B cell (primary cell): Measurements from ENCODE around the gene VIP. TPM values are rescaled to one million over a fixed set of nuclear protein-coding genes. Genes with fewer than 3 reads are reported as not detected.

Experiments used
- ATAC-seq: fragments of 200-7000 bp; cut with Tn5 transposase; one replicate; pipeline ENCODE4 v1.10.0; 2021; ENCODE audit warnings: low read depth, mild to moderate bottlenecking, moderate number of reproducible peaks, moderate library complexity
- CTCF ChIA-PET: fragments of 350-600 bp; sonication (Branson Sonifier 250); formaldehyde crosslinking; loops from one replicate; lab custom pipeline; 2021; ENCODE audit warnings: antibody characterized with exemption, inconsistent platforms; lab: Charles Lee
- POLR2A ChIA-PET: fragments of 350-600 bp; sonication (Branson Sonifier 250); formaldehyde crosslinking; loops from one replicate; lab custom pipeline; 2021; ENCODE audit warnings: antibody characterized with exemption; lab: Charles Lee
- DNase-seq: peaks from one replicate; pipeline ENCODE4 v3.0.0; 2013
- H2AFZ ChIP-seq: 2 replicates; pipeline ENCODE4 v1.6.1; 2012; ENCODE audit warnings: mild to moderate bottlenecking, low read depth, low read length; ENCODE audit not compliant: insufficient read depth, poor library complexity, severe bottlenecking
- H3K27ac ChIP-seq, 2 donors: 1 replicate in 1 of 2; 2 replicates in 1 of 2; pipeline ENCODE4 v1.5.1; 2012 to 2013; ENCODE audit warnings: low read length in 2 of 2, mild to moderate bottlenecking in 2 of 2, moderate library complexity in 1 of 2
- H3K27me3 ChIP-seq, 4 experiments: fragments of 200-600 bp in 1 of 4; sonication (generic) in 1 of 4; replicated peaks in 1 of 4; 1 replicate in 2 of 4; 2 replicates in 2 of 4; pipeline versions ENCODE4 v1.6.1 to v1.7.0; 2013 to 2016; ENCODE audit warnings: low read length in 3 of 4, mild to moderate bottlenecking in 2 of 4, mixed read lengths in 1 of 4, moderate library complexity in 1 of 4; ENCODE audit not compliant: insufficient read depth in 4 of 4, control insufficient read depth in 3 of 4; ENCODE audit errors: control extremely low read depth in 1 of 4
- H3K36me3 ChIP-seq, 2 experiments: replicated peaks in 1 of 2; 1 replicate in 1 of 2; 2 replicates in 1 of 2; pipeline versions ENCODE4 v1.6.1 to v1.7.1; 2013; ENCODE audit warnings: low read length in 1 of 2; ENCODE audit not compliant: insufficient read depth in 2 of 2, control insufficient read depth in 1 of 2; ENCODE audit errors: control extremely low read depth in 1 of 2, extremely low read depth in 1 of 2
- H3K4me1 ChIP-seq, 2 donors: fragments of 200-600 bp in 1 of 2; sonication (generic) in 1 of 2; 1 replicate in 1 of 2; 2 replicates in 1 of 2; pipeline versions ENCODE4 v1.5.1 to v1.6.1; 2013 to 2017; ENCODE audit warnings: low read length in 2 of 2; ENCODE audit not compliant: control insufficient read depth in 2 of 2, insufficient read depth in 2 of 2
- H3K4me2 ChIP-seq: replicated peaks from 2 replicates; pipeline ENCODE3; 2012; ENCODE audit warnings: mild to moderate bottlenecking, low read depth, low read length; ENCODE audit not compliant: poor library complexity, severe bottlenecking
- H3K4me3 ChIP-seq, 5 experiments: fragments of 200-600 bp in 1 of 5; sonication (generic) in 1 of 5; 1 replicate in 3 of 5; 2 replicates in 2 of 5; pipeline versions ENCODE4 v1.5.1 to v1.7.0; 2011 to 2016; ENCODE audit warnings: low read length in 4 of 5, mild to moderate bottlenecking in 4 of 5, low read depth in 2 of 5, control low read depth in 1 of 5, moderate library complexity in 1 of 5; ENCODE audit not compliant: insufficient read depth in 1 of 5; ENCODE audit errors: control extremely low read depth in 1 of 5, extremely low read depth in 1 of 5
- H3K79me2 ChIP-seq: fragments of 200-600 bp; sonication (generic); one replicate; pipeline ENCODE4 v1.6.0; 2016; ENCODE audit warnings: low read length; ENCODE audit not compliant: control insufficient read depth, insufficient read depth
- H3K9ac ChIP-seq: fragments of 200-600 bp; sonication (generic); 2 replicates; pipeline ENCODE4 v1.6.1; 2017; ENCODE audit warnings: mild to moderate bottlenecking, low read length, moderate library complexity
- H3K9me3 ChIP-seq, 3 donors: one replicate each; pipeline versions ENCODE4 v1.6.1 to v1.7.1; 2013; ENCODE audit warnings: low read length in 2 of 3; ENCODE audit not compliant: control insufficient read depth in 2 of 3, insufficient read depth in 1 of 3; ENCODE audit errors: control extremely low read depth in 1 of 3
- H4K20me1 ChIP-seq: 2 replicates; pipeline ENCODE4 v1.6.0; 2012; ENCODE audit warnings: mild to moderate bottlenecking, low read length; ENCODE audit not compliant: insufficient read depth, control insufficient read depth, poor library complexity, severe bottlenecking
- H3K27ac Mint-ChIP-seq: one replicate; pipeline ENCODE4 v1.8.0; 2021; ENCODE audit warnings: mixed read lengths
- H3K27me3 Mint-ChIP-seq: one replicate; pipeline ENCODE4 v1.8.0; 2021; ENCODE audit warnings: mixed read lengths
- H3K4me1 Mint-ChIP-seq: one replicate; pipeline ENCODE4 v1.8.0; 2021; ENCODE audit warnings: mixed read lengths
- H3K4me3 Mint-ChIP-seq: one replicate; pipeline ENCODE4 v1.8.0; 2021; ENCODE audit warnings: mixed read lengths
- H3K9me3 Mint-ChIP-seq: one replicate; pipeline ENCODE4 v1.8.0; 2022; ENCODE audit warnings: mixed read lengths; ENCODE audit not compliant: insufficient read depth
- EZH2 ChIP-seq: IDR thresholded peaks from 2 replicates; pipeline ENCODE4 v1.6.1; 2012; ENCODE audit warnings: borderline replicate concordance, low read depth, mild to moderate bottlenecking, moderate library complexity, low read length; ENCODE audit not compliant: insufficient read depth, poor library complexity, severe bottlenecking
- WGBS: methylation state at CpG from one replicate; pipeline ENCODE4 v1.1.5; 2013; ENCODE audit warnings: missing lambda C conversion rate; ENCODE audit not compliant: insufficient coverage; 5-methylcytosine and 5-hydroxymethylcytosine counted together
- intact Hi-C: fragments of 100-400 bp; cut with micrococcal nuclease; formaldehyde crosslinking; loops from one replicate; pipeline ENCODE4 v1.10.0; 2022
- polyA plus RNA-seq: library from polyadenylated mRNA; depleted of rRNA; stranded (reverse); fragments of >200 nt; gene quantifications from 2 replicates; pipeline ENCODE4 v1.2.3, GENCODE V29; 2012
- total RNA-seq, 2 donors: library from RNA; stranded (reverse); fragments of 120-200 nt in 1 of 2; gene quantifications; 1 replicate in 1 of 2; 2 replicates in 1 of 2; pipeline versions ENCODE4 v1.2.3 to v1.2.4, GENCODE V29; 2013 to 2022
- TF ChIP-seq, protein P1 (sequence below): fragments of 200-600 bp; IDR thresholded peaks from one replicate; pipeline ENCODE4 v1.8.0; 2022; ENCODE audit warnings: antibody characterized with exemption, mild to moderate bottlenecking

Gene VIP
- total and polyA plus RNA-seq, 2 donors (not counting 1 experiment from before 2014, with no cell fraction given): not detected

DNA sequence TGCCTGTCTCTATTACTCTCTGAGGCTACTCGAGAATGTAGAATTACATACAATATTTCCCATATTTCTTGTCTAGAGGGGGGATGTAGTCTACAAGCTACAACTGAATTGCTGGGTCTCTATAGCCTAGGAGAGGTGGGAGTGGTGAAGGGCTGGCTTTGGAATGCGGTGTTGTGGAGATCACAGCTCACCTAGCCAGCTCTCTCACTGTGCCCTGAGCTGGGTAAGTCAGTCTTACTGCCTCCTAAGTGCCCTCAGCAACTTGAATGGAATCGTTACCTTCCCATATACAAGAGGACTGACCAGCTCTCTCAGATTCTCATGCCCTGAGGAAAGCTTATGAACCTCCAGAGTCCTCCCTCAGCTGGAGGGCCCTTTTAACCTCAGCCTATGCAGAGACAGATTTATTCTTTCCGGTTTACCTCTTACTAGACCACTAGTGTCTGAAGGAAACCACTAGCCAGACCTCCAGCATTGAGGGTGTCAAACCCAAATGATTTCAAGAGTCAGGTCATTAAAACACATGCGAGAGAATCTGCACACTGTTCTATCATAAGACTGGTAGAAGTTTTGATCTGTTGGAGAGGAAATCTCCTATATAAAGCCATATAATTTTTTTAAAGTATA is 20.6 kb downstream of the VIP start:
- Histone ChIP-seq H3K4me2 (no peak overlapping the region), H3K4me1 (no peaks in the 10 kb centered on the region), H4K20me1 (no peaks in the 10 kb centered on the region), H3K9me3 (no peaks in the 10 kb centered on the region), H2AFZ (no peak overlapping the region), H3K9ac (no peak overlapping the region), H3K36me3 (no peaks in the 10 kb centered on the region), H3K4me3 (no peak overlapping the region), H3K27me3 (no peaks in the 10 kb centered on the region), H3K79me2 (no peaks in the 10 kb centered on the region), H3K27ac (no peak overlapping the region)
- Mint-ChIP-seq H3K9me3 (no peaks in the 10 kb centered on the region), H3K4me1 (no peaks in the 10 kb centered on the region), H3K27ac (no peak overlapping the region), H3K4me3 (no peak overlapping the region), H3K27me3 (no peaks in the 10 kb centered on the region)
- intact Hi-C loops: no loop called here
- CTCF ChIA-PET: no interaction called here
- POLR2A ChIA-PET: no interaction called here
- ATAC-seq: no peak
- no peak for DNase-seq
- TF ChIP-seq EZH2: no peak
- TF ChIP-seq, protein P1, sequence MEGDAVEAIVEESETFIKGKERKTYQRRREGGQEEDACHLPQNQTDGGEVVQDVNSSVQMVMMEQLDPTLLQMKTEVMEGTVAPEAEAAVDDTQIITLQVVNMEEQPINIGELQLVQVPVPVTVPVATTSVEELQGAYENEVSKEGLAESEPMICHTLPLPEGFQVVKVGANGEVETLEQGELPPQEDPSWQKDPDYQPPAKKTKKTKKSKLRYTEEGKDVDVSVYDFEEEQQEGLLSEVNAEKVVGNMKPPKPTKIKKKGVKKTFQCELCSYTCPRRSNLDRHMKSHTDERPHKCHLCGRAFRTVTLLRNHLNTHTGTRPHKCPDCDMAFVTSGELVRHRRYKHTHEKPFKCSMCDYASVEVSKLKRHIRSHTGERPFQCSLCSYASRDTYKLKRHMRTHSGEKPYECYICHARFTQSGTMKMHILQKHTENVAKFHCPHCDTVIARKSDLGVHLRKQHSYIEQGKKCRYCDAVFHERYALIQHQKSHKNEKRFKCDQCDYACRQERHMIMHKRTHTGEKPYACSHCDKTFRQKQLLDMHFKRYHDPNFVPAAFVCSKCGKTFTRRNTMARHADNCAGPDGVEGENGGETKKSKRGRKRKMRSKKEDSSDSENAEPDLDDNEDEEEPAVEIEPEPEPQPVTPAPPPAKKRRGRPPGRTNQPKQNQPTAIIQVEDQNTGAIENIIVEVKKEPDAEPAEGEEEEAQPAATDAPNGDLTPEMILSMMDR: no peak
- 83% methylated on average over 3 of the region's 5 CpGs for WGBS

DNA sequence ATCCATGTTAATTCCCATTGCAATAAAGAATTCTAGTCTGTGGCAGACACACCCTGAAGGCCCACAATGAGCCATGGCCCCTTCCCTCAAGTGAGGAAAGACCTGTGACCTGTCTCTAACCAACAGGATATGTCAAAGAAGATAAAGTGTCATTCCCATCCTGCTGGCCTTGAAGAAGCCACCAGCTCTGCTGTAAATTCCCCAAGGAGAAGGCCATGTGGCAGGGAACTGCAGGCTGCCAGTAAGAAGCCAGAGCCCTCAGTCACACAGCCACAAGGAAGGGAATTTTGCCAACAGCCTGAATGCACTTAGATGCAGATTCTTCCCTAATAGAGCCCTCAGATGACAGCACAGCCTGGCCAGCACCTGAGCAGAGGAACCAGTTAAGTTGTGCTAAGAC is 24.8 kb downstream of the VIP start:
- no peak for TF ChIP-seq EZH2
- TF ChIP-seq, protein P1: no peak
- no peak overlapping the region for H3K9ac ChIP-seq
- no peaks in the 10 kb centered on the region for H3K79me2 ChIP-seq
- H3K27ac ChIP-seq: no peak overlapping the region
- H3K4me3 ChIP-seq: no peak overlapping the region
- H3K27me3 ChIP-seq: no peaks in the 10 kb centered on the region
- Mint-ChIP-seq H3K4me1 (no peaks in the 10 kb centered on the region), H3K27ac (no peak overlapping the region), H3K4me3 (no peak overlapping the region), H3K9me3 (peaks cover 3% of the 10 kb centered on the region), H3K27me3 (no peaks in the 10 kb centered on the region)
- no peak overlapping the region for H2AFZ ChIP-seq
- no peaks in the 10 kb centered on the region for H3K36me3 ChIP-seq
- ChIA-PET POLR2A (no interaction called here), CTCF (no interaction called here)
- intact Hi-C loops: no loop called here
- H3K4me2 ChIP-seq: no peak overlapping the region
- DNase-seq: no peak
- H3K9me3 ChIP-seq: peaks cover 0 to 4% (median 0%) of the 10 kb centered on the region in 3 donors
- no peak for ATAC-seq
- H4K20me1 ChIP-seq: no peaks in the 10 kb centered on the region
- no peaks in the 10 kb centered on the region for H3K4me1 ChIP-seq
